OCI-LY1 (cell line): Measurements from ENCODE around the gene CD2AP.

Experiments used
- H2AFZ ChIP-seq: fragments of 200-600 bp; sonication (generic), shearing (Covaris generic); 2 replicates; pipeline ENCODE4 v1.6.0; 2014; ENCODE audit warnings: antibody characterized with exemption, mild to moderate bottlenecking, low read length
- H3F3A ChIP-seq: fragments of 200-600 bp; sonication (generic), shearing (Covaris generic); 2 replicates; pipeline ENCODE4 v1.6.0; 2014; ENCODE audit warnings: mild to moderate bottlenecking, antibody characterized with exemption, low read length, moderate library complexity; ENCODE audit not compliant: insufficient read depth
- H3K27ac ChIP-seq: fragments of 200-600 bp; sonication (generic); 2 replicates; pipeline ENCODE4 v1.5.1; 2014; ENCODE audit warnings: low read length, mixed run types, mild to moderate bottlenecking, low read depth; ENCODE audit not compliant: poor library complexity, severe bottlenecking
- H3K27me3 ChIP-seq: fragments of 200-600 bp; sonication (generic); 2 replicates; pipeline ENCODE4 v1.6.0; 2014; ENCODE audit warnings: antibody characterized with exemption, mild to moderate bottlenecking, low read length, moderate library complexity; ENCODE audit not compliant: insufficient read depth
- H3K36me3 ChIP-seq: fragments of 200-600 bp; sonication (generic); 2 replicates; pipeline ENCODE4 v1.6.1; 2014; ENCODE audit warnings: mild to moderate bottlenecking, antibody characterized with exemption, low read length, moderate library complexity, mixed read lengths; ENCODE audit not compliant: insufficient read depth
- H3K4me1 ChIP-seq: fragments of 200-600 bp; sonication (generic); 2 replicates; pipeline ENCODE4 v1.5.1; 2014; ENCODE audit warnings: mild to moderate bottlenecking, low read length, moderate library complexity; ENCODE audit not compliant: insufficient read depth, severe bottlenecking
- H3K4me2 ChIP-seq: fragments of 200-600 bp; sonication (generic), shearing (Covaris generic); 2 replicates; pipeline ENCODE4 v1.6.1; 2014; ENCODE audit warnings: low read length
- H3K4me3 ChIP-seq: fragments of 200-600 bp; sonication (generic); 2 replicates; pipeline ENCODE4 v1.5.1; 2014; ENCODE audit warnings: low read length, low read depth, mild to moderate bottlenecking, mixed read lengths; ENCODE audit not compliant: poor library complexity, severe bottlenecking
- H3K79me2 ChIP-seq: fragments of 200-600 bp; shearing (Covaris generic); 2 replicates; pipeline ENCODE4 v1.6.1; 2016; ENCODE audit warnings: mixed run types, low read length, mixed read lengths; ENCODE audit not compliant: insufficient read depth
- H3K9ac ChIP-seq: fragments of 200-600 bp; sonication (generic), shearing (Covaris generic); 2 replicates; pipeline ENCODE4 v1.6.1; 2014; ENCODE audit warnings: mild to moderate bottlenecking, low read length, mixed read lengths
- H3K9me2 ChIP-seq: fragments of 200-600 bp; sonication (generic), shearing (Covaris generic); 2 replicates; pipeline ENCODE4 v1.6.1; 2014; ENCODE audit warnings: low read depth, mild to moderate bottlenecking, low read length, mixed read lengths
- H3K9me3 ChIP-seq: fragments of 200-600 bp; shearing (Covaris generic); 2 replicates; pipeline ENCODE4 v1.6.1; 2014; ENCODE audit warnings: low read length, mixed read lengths
- H4K20me1 ChIP-seq: fragments of 200-600 bp; sonication (generic), shearing (Covaris generic); 2 replicates; pipeline ENCODE4 v1.6.0; 2016; ENCODE audit warnings: mild to moderate bottlenecking, low read length; ENCODE audit not compliant: insufficient read depth
- EZH2 ChIP-seq: fragments of 200-600 bp; sonication (generic), shearing (Covaris generic); IDR thresholded peaks from 2 replicates; pipeline ENCODE4 v1.8.0; 2017; ENCODE audit warnings: borderline replicate concordance, mixed run types, mild to moderate bottlenecking, antibody characterized with exemption, low read length, moderate library complexity, mixed read lengths
- TF ChIP-seq, protein P1 (sequence below): fragments of 200-600 bp; sonication (generic), shearing (Covaris generic); IDR thresholded peaks from 2 replicates; pipeline ENCODE4 v1.5.1; 2017; ENCODE audit warnings: mild to moderate bottlenecking, antibody characterized with exemption, low read length, moderate library complexity, mixed read lengths

CD2AP gene

GRCh38 chr6:47520282-47520681, 42.7 kb downstream of the CD2AP start:
- Histone ChIP-seq H3K9me2 (no peaks in the 10 kb centered on the region), H3K4me1 (peaks cover 27% of the 10 kb centered on the region), H3K27ac (no peak overlapping the region), H3K36me3 (no peaks in the 10 kb centered on the region), H3K4me2 (no peak overlapping the region), H4K20me1 (no peaks in the 10 kb centered on the region), H3F3A (no peaks in the 10 kb centered on the region), H3K27me3 (no peaks in the 10 kb centered on the region), H3K9me3 (no peaks in the 10 kb centered on the region), H3K79me2 (peaks cover 73% of the 10 kb centered on the region), H3K4me3 (no peak overlapping the region), H2AFZ (no peak overlapping the region), H3K9ac (no peak overlapping the region)
- no peak for TF ChIP-seq EZH2
- TF ChIP-seq, protein P1, sequence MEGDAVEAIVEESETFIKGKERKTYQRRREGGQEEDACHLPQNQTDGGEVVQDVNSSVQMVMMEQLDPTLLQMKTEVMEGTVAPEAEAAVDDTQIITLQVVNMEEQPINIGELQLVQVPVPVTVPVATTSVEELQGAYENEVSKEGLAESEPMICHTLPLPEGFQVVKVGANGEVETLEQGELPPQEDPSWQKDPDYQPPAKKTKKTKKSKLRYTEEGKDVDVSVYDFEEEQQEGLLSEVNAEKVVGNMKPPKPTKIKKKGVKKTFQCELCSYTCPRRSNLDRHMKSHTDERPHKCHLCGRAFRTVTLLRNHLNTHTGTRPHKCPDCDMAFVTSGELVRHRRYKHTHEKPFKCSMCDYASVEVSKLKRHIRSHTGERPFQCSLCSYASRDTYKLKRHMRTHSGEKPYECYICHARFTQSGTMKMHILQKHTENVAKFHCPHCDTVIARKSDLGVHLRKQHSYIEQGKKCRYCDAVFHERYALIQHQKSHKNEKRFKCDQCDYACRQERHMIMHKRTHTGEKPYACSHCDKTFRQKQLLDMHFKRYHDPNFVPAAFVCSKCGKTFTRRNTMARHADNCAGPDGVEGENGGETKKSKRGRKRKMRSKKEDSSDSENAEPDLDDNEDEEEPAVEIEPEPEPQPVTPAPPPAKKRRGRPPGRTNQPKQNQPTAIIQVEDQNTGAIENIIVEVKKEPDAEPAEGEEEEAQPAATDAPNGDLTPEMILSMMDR = no peak

DNA sequence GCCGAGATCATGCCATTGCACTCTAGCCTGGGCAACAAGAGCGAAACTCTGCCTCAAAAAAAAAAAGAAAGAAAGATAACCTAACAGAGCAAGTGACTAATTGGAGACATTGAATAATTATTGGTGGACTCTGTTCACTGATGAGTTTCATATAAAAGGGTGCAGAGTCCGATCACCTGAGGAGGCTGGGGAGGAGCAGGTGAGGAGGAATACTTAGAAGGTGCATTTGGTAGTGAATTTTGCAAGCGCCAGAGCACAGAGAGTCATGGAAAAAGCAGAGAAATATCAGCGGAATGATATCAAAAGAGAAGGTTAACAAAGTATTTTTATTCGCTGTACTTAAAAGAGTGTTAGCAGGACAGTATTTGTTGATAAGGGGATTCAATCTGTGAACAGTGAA, 44.4 kb downstream of the CD2AP start:
- Histone ChIP-seq H3F3A (no peaks in the 10 kb centered on the region), H3K79me2 (peaks cover 77% of the 10 kb centered on the region), H3K4me2 (no peak overlapping the region), H3K9ac (no peak overlapping the region), H3K27ac (no peak overlapping the region), H3K36me3 (peaks cover 11% of the 10 kb centered on the region), H2AFZ (no peak overlapping the region), H4K20me1 (no peaks in the 10 kb centered on the region), H3K9me3 (no peaks in the 10 kb centered on the region), H3K4me3 (no peak overlapping the region), H3K27me3 (no peaks in the 10 kb centered on the region), H3K4me1 (peaks cover 10% of the 10 kb centered on the region), H3K9me2 (no peaks in the 10 kb centered on the region)
- TF ChIP-seq EZH2 = no peak
- TF ChIP-seq, protein P1 = no peak

DNA sequence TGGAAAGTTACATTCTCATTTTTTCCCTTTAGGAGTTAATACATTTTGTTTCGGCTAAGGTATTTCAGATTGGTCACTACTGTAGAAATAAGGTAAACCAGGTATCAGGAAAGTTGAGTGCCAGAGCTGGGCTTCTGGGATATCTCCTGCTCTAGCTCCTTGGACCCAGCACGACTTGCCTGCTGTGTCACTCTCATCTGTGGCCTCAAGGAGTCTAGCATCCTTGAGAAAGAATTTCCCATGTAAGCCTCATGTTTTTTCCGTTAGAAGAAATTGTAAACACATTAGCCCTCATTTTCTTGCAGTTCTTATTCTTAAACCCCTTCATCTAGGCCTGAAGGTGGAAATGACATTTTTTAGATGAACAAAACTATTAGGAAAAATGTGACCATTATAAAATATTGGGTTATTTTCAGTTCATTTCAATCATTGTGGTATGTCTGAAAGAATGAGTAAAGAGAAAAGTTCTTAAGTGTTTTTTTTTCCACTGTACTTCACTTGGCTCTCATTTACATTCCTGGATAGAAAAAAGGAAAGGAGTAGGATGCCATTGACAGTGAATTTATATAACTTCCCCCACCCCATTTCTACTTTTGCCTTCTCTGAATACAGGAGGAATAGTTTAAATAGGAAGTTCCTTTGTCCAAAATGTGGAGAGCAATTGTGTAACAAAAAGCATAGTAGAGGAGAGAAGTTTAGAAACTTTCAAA, 46.7 kb downstream of the CD2AP start:
- Histone ChIP-seq H3K4me1 (peaks cover 9% of the 10 kb centered on the region), H3K9me2 (no peaks in the 10 kb centered on the region), H3K36me3 (peaks cover 21% of the 10 kb centered on the region), H3K9ac (no peak overlapping the region), H4K20me1 (no peaks in the 10 kb centered on the region), H3K9me3 (no peaks in the 10 kb centered on the region; the same call in 1 of the 2 replicates), H3K79me2 (peaks cover 73% of the 10 kb centered on the region), H3K4me3 (no peak overlapping the region), H3K27ac (no peak overlapping the region), H2AFZ (no peak overlapping the region), H3K27me3 (no peaks in the 10 kb centered on the region), H3K4me2 (no peak overlapping the region), H3F3A (no peaks in the 10 kb centered on the region)
- TF ChIP-seq EZH2 = no peak
- TF ChIP-seq, protein P1 = no peak
